Transverse colon (tissue), 4 donors: ENCODE results near the gene DPEP3.
"Not testable (repeated sequence)": the region's sequence is repeated elsewhere in the genome, so short reads cannot be mapped to it uniquely, and the experiment has no call there.

ENCODE experiments used
- EP300 ChIP-seq: sonication (generic); formaldehyde crosslinking; IDR thresholded peaks from one replicate; pipeline ENCODE4 v1.6.1; 2017; ENCODE audit warnings: antibody characterized with exemption, low read depth
- POLR2A ChIP-seq: fragments of 450-650 bp; IDR thresholded peaks from one replicate; pipeline ENCODE4 v1.6.1; 2016; ENCODE audit warnings: antibody characterized with exemption, mild to moderate bottlenecking, moderate library complexity
- POLR2AphosphoS5 ChIP-seq, 3 donors: sonication (generic); formaldehyde crosslinking; IDR thresholded peaks; one replicate each; pipeline ENCODE4 v1.6.1; 2016; ENCODE audit warnings: antibody characterized with exemption in 3 of 3
- TF ChIP-seq, protein P1 (sequence below), 5 experiments: fragments of 200-600 bp in 3 of 5; fragments of 450-650 bp in 2 of 5; sonication (generic) in 3 of 5; IDR thresholded peaks; 1 replicate in 2 of 5; 2 replicates in 3 of 5; pipeline ENCODE4 v1.5.1; 2016 to 2017; ENCODE audit warnings: antibody characterized with exemption in 5 of 5, inconsistent platforms in 3 of 5, mild to moderate bottlenecking in 2 of 5, moderate library complexity in 1 of 5

DNA sequence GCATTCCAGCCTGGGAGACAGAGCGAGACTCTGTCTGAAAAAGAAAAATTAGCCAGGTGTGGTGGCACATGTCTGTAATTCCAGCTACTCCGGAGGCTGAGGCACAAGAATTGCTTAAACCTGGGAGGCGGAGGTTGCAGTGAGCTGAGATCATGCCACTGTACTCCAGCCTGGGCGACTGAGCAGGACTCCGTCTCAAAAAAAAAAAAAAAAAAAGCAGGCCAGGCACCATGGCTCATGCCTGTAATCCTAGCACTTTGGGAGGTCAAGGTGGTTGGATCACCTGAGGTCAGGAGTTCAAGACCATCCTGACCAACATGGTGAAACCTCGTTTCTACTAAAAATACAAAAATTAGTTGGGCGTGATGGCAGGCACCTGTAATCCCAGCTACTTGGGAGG, 8.0 kb downstream of the DPEP3 start:
- TF ChIP-seq, protein P1, sequence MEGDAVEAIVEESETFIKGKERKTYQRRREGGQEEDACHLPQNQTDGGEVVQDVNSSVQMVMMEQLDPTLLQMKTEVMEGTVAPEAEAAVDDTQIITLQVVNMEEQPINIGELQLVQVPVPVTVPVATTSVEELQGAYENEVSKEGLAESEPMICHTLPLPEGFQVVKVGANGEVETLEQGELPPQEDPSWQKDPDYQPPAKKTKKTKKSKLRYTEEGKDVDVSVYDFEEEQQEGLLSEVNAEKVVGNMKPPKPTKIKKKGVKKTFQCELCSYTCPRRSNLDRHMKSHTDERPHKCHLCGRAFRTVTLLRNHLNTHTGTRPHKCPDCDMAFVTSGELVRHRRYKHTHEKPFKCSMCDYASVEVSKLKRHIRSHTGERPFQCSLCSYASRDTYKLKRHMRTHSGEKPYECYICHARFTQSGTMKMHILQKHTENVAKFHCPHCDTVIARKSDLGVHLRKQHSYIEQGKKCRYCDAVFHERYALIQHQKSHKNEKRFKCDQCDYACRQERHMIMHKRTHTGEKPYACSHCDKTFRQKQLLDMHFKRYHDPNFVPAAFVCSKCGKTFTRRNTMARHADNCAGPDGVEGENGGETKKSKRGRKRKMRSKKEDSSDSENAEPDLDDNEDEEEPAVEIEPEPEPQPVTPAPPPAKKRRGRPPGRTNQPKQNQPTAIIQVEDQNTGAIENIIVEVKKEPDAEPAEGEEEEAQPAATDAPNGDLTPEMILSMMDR (IDR thresholded peaks at IDR 0.05), result not testable (repeated sequence)
- TF ChIP-seq POLR2AphosphoS5 (IDR thresholded peaks at IDR 0.05); POLR2A; EP300: not testable (repeated sequence)
